ENCODE results near the gene BCL2L1.

DNA sequence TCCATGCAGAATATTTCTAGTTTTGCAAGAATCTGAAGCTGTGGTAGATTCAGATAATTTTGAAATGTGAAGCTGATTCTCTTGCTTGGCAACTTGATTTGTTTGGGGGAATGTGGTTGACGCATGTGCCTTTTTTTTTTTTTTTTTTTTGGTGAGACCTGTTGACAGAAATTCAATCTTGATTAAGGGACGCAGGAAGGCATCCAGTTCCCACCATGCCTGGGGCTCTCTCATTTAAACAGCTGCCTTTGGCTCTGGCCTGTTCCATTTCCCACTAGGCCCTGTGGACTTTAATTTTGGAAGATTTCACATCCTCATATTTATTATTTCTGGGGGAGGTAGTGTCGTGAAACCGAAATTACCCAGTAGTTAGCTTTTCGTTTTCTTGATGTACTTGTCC is 25.0 kb upstream of the BCL2L1 start:
- TF ChIP-seq, protein P1, sequence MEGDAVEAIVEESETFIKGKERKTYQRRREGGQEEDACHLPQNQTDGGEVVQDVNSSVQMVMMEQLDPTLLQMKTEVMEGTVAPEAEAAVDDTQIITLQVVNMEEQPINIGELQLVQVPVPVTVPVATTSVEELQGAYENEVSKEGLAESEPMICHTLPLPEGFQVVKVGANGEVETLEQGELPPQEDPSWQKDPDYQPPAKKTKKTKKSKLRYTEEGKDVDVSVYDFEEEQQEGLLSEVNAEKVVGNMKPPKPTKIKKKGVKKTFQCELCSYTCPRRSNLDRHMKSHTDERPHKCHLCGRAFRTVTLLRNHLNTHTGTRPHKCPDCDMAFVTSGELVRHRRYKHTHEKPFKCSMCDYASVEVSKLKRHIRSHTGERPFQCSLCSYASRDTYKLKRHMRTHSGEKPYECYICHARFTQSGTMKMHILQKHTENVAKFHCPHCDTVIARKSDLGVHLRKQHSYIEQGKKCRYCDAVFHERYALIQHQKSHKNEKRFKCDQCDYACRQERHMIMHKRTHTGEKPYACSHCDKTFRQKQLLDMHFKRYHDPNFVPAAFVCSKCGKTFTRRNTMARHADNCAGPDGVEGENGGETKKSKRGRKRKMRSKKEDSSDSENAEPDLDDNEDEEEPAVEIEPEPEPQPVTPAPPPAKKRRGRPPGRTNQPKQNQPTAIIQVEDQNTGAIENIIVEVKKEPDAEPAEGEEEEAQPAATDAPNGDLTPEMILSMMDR (conservative IDR thresholded peaks at IDR 0.05 in 1 of 2, IDR thresholded peaks at IDR 0.05 in 1 of 2; ENCODE audit: low read depth in 1 of 2, low read length in 2 of 2), result no peak
- no peak for TF ChIP-seq EZH2 (IDR thresholded peaks at IDR 0.05; ENCODE audit: low read length, missing control alignments)
